ENCODE measurements around the gene DCTD.
A peak's percentile ranks its signal among the peaks of the same experiment; 100 is the strongest.
"Not testable (repeated sequence)": the region's sequence is repeated elsewhere in the genome, so short reads cannot be mapped to it uniquely, and the experiment has no call there.

Gene DCTD

GRCh38 chr4:182921608-182922007 lies 4.4 kb upstream of the DCTD start:
- DNase-seq (ENCODE audit: low spot score): no peak

GRCh38 chr4:182920676-182921075 lies 3.5 kb upstream of the DCTD start:
- DNase-seq (ENCODE audit: low spot score): no peak

GRCh38 chr4:182918791-182919302 lies 1.7 kb upstream of the DCTD start:
- DNase-seq (ENCODE audit: low spot score): no peak

GRCh38 chr4:182918044-182918607 lies 940 bp upstream of the DCTD start:
- peak; percentile 26 for DNase-seq (ENCODE audit: low spot score)

GRCh38 chr4:182916483-182917181 lies 554 bp downstream of the DCTD start:
- DNase-seq (ENCODE audit: low spot score): peak; percentile 28

GRCh38 chr4:182914357-182914756 lies 2.8 kb downstream of the DCTD start:
- no peak for DNase-seq (ENCODE audit: low spot score)

- DNase-seq (ENCODE audit: low spot score): no peak
These were observed 3.6 kb downstream of the DCTD start for GRCh38 chr4:182913621-182914020.

GRCh38 chr4:182913036-182913435 lies 4.2 kb downstream of the DCTD start:
- DNase-seq (ENCODE audit: low spot score): no peak

GRCh38 chr4:182908124-182908523 lies 9.1 kb downstream of the DCTD start:
- no peak for DNase-seq (ENCODE audit: low spot score)

- DNase-seq (ENCODE audit: low spot score): no peak
These were observed 9.8 kb downstream of the DCTD start for GRCh38 chr4:182907396-182907795.

- no peak for DNase-seq (ENCODE audit: low spot score)
These were observed 10.4 kb downstream of the DCTD start for GRCh38 chr4:182906786-182907185.

GRCh38 chr4:182905038-182905437 lies 12.1 kb downstream of the DCTD start:
- DNase-seq (ENCODE audit: low spot score): no peak

GRCh38 chr4:182904211-182904761 lies 12.9 kb downstream of the DCTD start:
- DNase-seq (ENCODE audit: low spot score): peak; percentile 29

- DNase-seq (ENCODE audit: low spot score): no peak
These were observed 14.2 kb downstream of the DCTD start for GRCh38 chr4:182903013-182903412.

GRCh38 chr4:182901337-182901736 lies 15.8 kb downstream of the DCTD start:
- DNase-seq (ENCODE audit: low spot score): no peak

- DNase-seq (ENCODE audit: low spot score): not testable (repeated sequence)
These were observed 17.2 kb downstream of the DCTD start for GRCh38 chr4:182900021-182900420.

- no peak for DNase-seq (ENCODE audit: low spot score)
These were observed 18.7 kb downstream of the DCTD start for GRCh38 chr4:182898479-182898799.

- DNase-seq (ENCODE audit: low spot score): no peak
These were observed 19.3 kb downstream of the DCTD start for GRCh38 chr4:182897601-182898478.

GRCh38 chr4:182896421-182896820 lies 20.8 kb downstream of the DCTD start:
- no peak for DNase-seq (ENCODE audit: low spot score)

- DNase-seq (ENCODE audit: low spot score): no peak
These were observed 21.3 kb downstream of the DCTD start for GRCh38 chr4:182895791-182896292.

GRCh38 chr4:182894681-182895275 lies 22.4 kb downstream of the DCTD start:
- no peak for DNase-seq (ENCODE audit: low spot score)

Data from SK-N-DZ (cell line).